Kidney (tissue), 22 donors: ENCODE results near the gene SPTA1. TPM values are rescaled to one million over a fixed set of nuclear protein-coding genes. Genes with fewer than 3 reads are reported as not detected.

Experiments used
- DNase-seq, 5 donors: peaks; one replicate each; pipeline ENCODE4 v3.0.0-alpha.2; 2013 to 2020
- FAIRE-seq: peaks from 2 replicates; lab custom pipeline; 2012; peaks lifted over from hg19 to GRCh38; lab: Jason Lieb, UNC
- H3K27ac ChIP-seq, 2 donors: one replicate each; pipeline ENCODE4 v1.7.0; 2013; ENCODE audit warnings: low read depth in 2 of 2, low read length in 2 of 2, inconsistent platforms in 1 of 2
- H3K27me3 ChIP-seq: one replicate; pipeline ENCODE4 v1.7.1; 2013; ENCODE audit warnings: low read length, inconsistent platforms; ENCODE audit not compliant: control insufficient read depth, insufficient read depth
- H3K36me3 ChIP-seq, 3 donors: one replicate each; pipeline versions ENCODE4 v1.7.0 to v1.7.1; 2013; ENCODE audit warnings: low read length in 3 of 3, control low read depth in 1 of 3, inconsistent platforms in 1 of 3; ENCODE audit not compliant: insufficient read depth in 3 of 3, control insufficient read depth in 2 of 3
- H3K4me1 ChIP-seq, 3 donors: one replicate each; pipeline versions ENCODE4 v1.7.0 to v1.7.1; 2013; ENCODE audit warnings: low read length in 3 of 3, inconsistent platforms in 1 of 3, low read depth in 1 of 3; ENCODE audit not compliant: control insufficient read depth in 2 of 3, insufficient read depth in 2 of 3
- H3K4me3 ChIP-seq, 3 donors: one replicate each; pipeline versions ENCODE4 v1.7.0 to v1.8.1; 2013; ENCODE audit warnings: low read length in 3 of 3, control low read depth in 1 of 3, inconsistent platforms in 1 of 3
- H3K9ac ChIP-seq, 3 donors: one replicate each; pipeline versions ENCODE4 v1.7.0 to v1.7.1; 2013; ENCODE audit warnings: low read length in 3 of 3, control low read depth in 1 of 3, inconsistent platforms in 1 of 3
- H3K9me3 ChIP-seq, 3 donors: one replicate each; pipeline versions ENCODE4 v1.7.0 to v1.7.1; 2013; ENCODE audit warnings: low read length in 3 of 3, control low read depth in 1 of 3, inconsistent platforms in 1 of 3; ENCODE audit not compliant: control insufficient read depth in 2 of 3, insufficient read depth in 1 of 3
- intact Hi-C: fragments of 100-400 bp; cut with DNase I; formaldehyde crosslinking; loops from one replicate; pipeline ENCODE4 v1.11.1; 2022
- long read RNA-seq, 10 donors: library from polyadenylated mRNA in 1 of 10; unstranded in 1 of 10; transcript quantifications; one replicate each; pipeline ENCODE4 v2.0.0 and lab custom pipeline, GENCODE V29; 2021 to 2026
- polyA plus RNA-seq: library from polyadenylated mRNA; stranded (reverse); fragments of 350-450 nt; fragmentation: Illumina TruSeq; extraction: RNeasy Lipid Tissue Mini Kit (QIAGEN cat#74804); gene quantifications from one replicate; pipeline ENCODE4 v1.2.3, GENCODE V29; 2014; ENCODE audit warnings: low read depth, low replicate concordance; ENCODE audit not compliant: insufficient read depth
- total RNA-seq: library from RNA; stranded (reverse); fragmentation: NEBNext Ultra II Directional; extraction: Animal tissue kit (Norgen Biotek cat#: 25700); gene quantifications from one replicate; pipeline ENCODE4 v1.2.1, GENCODE V29; 2021
- TF ChIP-seq, protein P1 (sequence below): IDR thresholded peaks from 3 replicates; pipeline ENCODE4 v1.5.1; 2012; ENCODE audit warnings: mild to moderate bottlenecking, moderate library complexity, borderline replicate concordance; ENCODE audit not compliant: insufficient read depth; ENCODE audit errors: extremely low read depth
- donor health status: control.
- donor health status: control.
- donor health status: control.
- donor health status: control.
- donor health status: control.
- donor health status: DM: yes; HTN: yes; CAD: no.
- donor health status: Normal renal cell carcinoma (clear cell type).

SPTA1 gene
- total RNA-seq, result 0.28 TPM
- polyA plus RNA-seq, result not detected
- long read RNA-seq, donor 1, result 0 reads
- long read RNA-seq, donor 2, result 0 reads
- long read RNA-seq, donor 3, partial matches to known transcripts, result 0 of 1 reads
- long read RNA-seq, donor 3, other reads (novel, unspliced or antisense), result 0 of 1 reads
- long read RNA-seq, donor 4, result 0 reads
- long read RNA-seq, donor 5, result 0 reads
- long read RNA-seq, donor 6, result 0 reads
- long read RNA-seq, donor 7, result 0 reads
- long read RNA-seq, donor 8, result 0 reads
- long read RNA-seq, donor 9, result 0 reads
- long read RNA-seq, donor 10, result 0 reads

GRCh38 chr1:158686111-158687009 is at the start of gene SPTA1:
TSS of gene SPTA1 (minus strand) at chr1:158686715. CDS start at chr1:158686517, 198 bp downstream.
- no peak for FAIRE-seq

DNA sequence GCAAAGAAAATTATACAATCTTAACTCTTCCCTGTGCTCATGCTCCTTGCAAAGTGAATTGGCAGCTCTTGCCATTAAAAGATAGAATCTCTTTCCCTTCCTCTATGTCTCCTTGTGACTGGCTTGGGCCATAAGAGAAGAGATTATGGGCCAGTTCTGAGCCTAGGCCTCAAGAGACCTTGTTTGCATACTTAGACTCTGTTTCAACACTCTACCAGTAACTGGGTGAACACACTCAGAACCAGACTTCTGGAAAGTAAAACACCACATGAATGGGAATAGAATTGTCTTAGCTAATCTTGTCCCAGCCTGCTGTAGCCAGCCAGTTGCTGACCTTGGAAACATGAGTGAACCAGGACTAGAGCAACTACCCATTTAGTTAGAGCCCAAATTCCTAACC is 49.3 kb upstream of the SPTA1 start:
- Histone ChIP-seq H3K4me1 (no peaks in the 10 kb centered on the region), H3K9me3 (no peaks in the 10 kb centered on the region), H3K9ac (no peak overlapping the region), H3K27ac (no peak overlapping the region), H3K36me3 (no peaks in the 10 kb centered on the region), H3K4me3 (no peak overlapping the region), H3K27me3 (no peaks in the 10 kb centered on the region)
- intact Hi-C loops, result no loop called here
- DNase-seq, result no peak
- no peak for FAIRE-seq
- TF ChIP-seq, protein P1, sequence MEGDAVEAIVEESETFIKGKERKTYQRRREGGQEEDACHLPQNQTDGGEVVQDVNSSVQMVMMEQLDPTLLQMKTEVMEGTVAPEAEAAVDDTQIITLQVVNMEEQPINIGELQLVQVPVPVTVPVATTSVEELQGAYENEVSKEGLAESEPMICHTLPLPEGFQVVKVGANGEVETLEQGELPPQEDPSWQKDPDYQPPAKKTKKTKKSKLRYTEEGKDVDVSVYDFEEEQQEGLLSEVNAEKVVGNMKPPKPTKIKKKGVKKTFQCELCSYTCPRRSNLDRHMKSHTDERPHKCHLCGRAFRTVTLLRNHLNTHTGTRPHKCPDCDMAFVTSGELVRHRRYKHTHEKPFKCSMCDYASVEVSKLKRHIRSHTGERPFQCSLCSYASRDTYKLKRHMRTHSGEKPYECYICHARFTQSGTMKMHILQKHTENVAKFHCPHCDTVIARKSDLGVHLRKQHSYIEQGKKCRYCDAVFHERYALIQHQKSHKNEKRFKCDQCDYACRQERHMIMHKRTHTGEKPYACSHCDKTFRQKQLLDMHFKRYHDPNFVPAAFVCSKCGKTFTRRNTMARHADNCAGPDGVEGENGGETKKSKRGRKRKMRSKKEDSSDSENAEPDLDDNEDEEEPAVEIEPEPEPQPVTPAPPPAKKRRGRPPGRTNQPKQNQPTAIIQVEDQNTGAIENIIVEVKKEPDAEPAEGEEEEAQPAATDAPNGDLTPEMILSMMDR, result no peak

More at GRCh38 chr1:158686111-158687009, at the start of gene SPTA1:
- DNase-seq, result no peak
- TF ChIP-seq, protein P1, result no peak
- Histone ChIP-seq H3K36me3 (no peaks in the 10 kb centered on the region), H3K27ac (no peak within 1 kb of the TSS), H3K9me3 (no peaks in the 10 kb centered on the region), H3K27me3 (no peaks in the 10 kb centered on the region), H3K4me1 (no peaks in the 10 kb centered on the region), H3K4me3 (no peak within 1 kb of the TSS), H3K9ac (no peak within 1 kb of the TSS)
- intact Hi-C loops, result no loop called here

DNA sequence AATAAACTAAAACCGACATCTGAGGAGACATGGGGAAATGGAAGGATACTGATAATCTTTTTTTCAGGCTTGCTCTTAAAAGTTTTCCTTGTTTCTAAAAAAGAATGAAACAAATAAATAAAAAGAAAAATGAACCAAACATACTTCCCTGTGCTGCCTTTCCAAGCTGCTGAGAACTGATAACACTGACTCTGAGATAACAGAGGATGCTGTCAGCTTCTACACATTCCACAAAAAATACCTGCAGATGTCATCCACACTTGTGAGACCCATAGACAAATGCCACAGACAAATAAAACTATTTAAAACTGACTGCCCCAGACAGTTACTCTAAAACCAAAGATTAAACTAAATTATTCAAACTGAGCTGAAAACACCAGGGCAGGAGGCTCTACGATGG is 46.0 kb upstream of the SPTA1 start:
- DNase-seq (no peak), FAIRE-seq (no peak)
- intact Hi-C loops, result no loop called here
- Histone ChIP-seq H3K36me3 (no peaks in the 10 kb centered on the region), H3K27ac (no peak overlapping the region), H3K9me3 (no peaks in the 10 kb centered on the region), H3K4me1 (no peaks in the 10 kb centered on the region), H3K4me3 (no peak overlapping the region), H3K9ac (no peak overlapping the region), H3K27me3 (no peaks in the 10 kb centered on the region)
- TF ChIP-seq, protein P1, result no peak
